GM23338 (cell line): ENCODE measurements around the gene QSOX1.

Experiments
- CTCF ChIP-seq, 2 experiments: fragments of 200-600 bp in 1 of 2; sonication (generic) in 1 of 2; conservative IDR thresholded peaks; 2 replicates each; pipeline versions ENCODE4 v1.5.1 to v1.6.1; 2016 to 2017; ENCODE audit warnings: antibody characterized with exemption in 2 of 2, low read depth in 2 of 2, mild to moderate bottlenecking in 2 of 2, moderate library complexity in 1 of 2
- ETS1 ChIP-seq: IDR thresholded peaks from 2 replicates; pipeline ENCODE4 v1.6.1; 2016; ENCODE audit warnings: antibody characterized with exemption
- EZH2 ChIP-seq: fragments of 200-600 bp; sonication (generic); IDR thresholded peaks from one replicate; pipeline ENCODE4 v1.8.0; 2017; ENCODE audit warnings: antibody characterized with exemption, mild to moderate bottlenecking, low read depth; ENCODE audit not compliant: unreplicated experiment
- EZH2phosphoT487 ChIP-seq: fragments of 200-600 bp; sonication (generic); IDR thresholded peaks from one replicate; pipeline ENCODE4 v1.8.1; 2018; ENCODE audit warnings: antibody characterized with exemption; ENCODE audit not compliant: unreplicated experiment
- JUNB ChIP-seq: IDR thresholded peaks from one replicate; pipeline ENCODE4 v1.6.1; 2016; ENCODE audit warnings: antibody characterized with exemption; ENCODE audit not compliant: unreplicated experiment
- POLR2AphosphoS5 ChIP-seq: IDR thresholded peaks from 2 replicates; pipeline ENCODE4 v1.6.1; 2016; ENCODE audit warnings: antibody characterized with exemption, low read depth
- REST ChIP-seq: IDR thresholded peaks from one replicate; pipeline ENCODE4 v1.6.1; 2018; ENCODE audit warnings: antibody characterized with exemption; ENCODE audit not compliant: unreplicated experiment
- ZNF114 ChIP-seq: fragments of 250-450 bp; sonication (Bioruptor Pico); IDR thresholded peaks from 2 replicates; pipeline ENCODE4 v1.5.0; 2020; ENCODE audit warnings: mild to moderate bottlenecking, moderate library complexity

GRCh38 chr1:180250883-180251509 is 96.3 kb downstream of the QSOX1 start:
- TF ChIP-seq CTCF (conservative IDR thresholded peaks at IDR 0.05; ENCODE audit: low read depth in 2 of 2) (no peak), POLR2AphosphoS5 (no peak), EZH2phosphoT487 (no peak), ETS1 (no peak), EZH2 (no peak), ZNF114 (no peak), JUNB (no peak), REST (no peak)
